ENCODE data around the gene PRXL2A. TPM values are rescaled to one million over a fixed set of nuclear protein-coding genes. Genes with fewer than 3 reads are reported as not detected.
A peak's percentile ranks its signal among the peaks of the same experiment; 100 is the strongest.

The PRXL2A gene
- total RNA-seq, 1 experiment from 2014 or later: 1.7 TPM

GRCh38 chr10:80452069-80452468 lies 43.7 kb downstream of the PRXL2A start:
- no peak overlapping the region for H2AFZ ChIP-seq (ENCODE audit: low read length)

GRCh38 chr10:80452640-80453039 lies 44.3 kb downstream of the PRXL2A start:
- 0 out of 2 replicates have a peak, but pooled peaks cover 3% of the 10 kb centered on the region for H3K27me3 ChIP-seq (ENCODE audit: low read length)
- H3K9me3 ChIP-seq (ENCODE audit: low read length): no peaks in the 10 kb centered on the region
- no peak overlapping the region for H3K9ac ChIP-seq (ENCODE audit: low read length)
- H2AFZ ChIP-seq (ENCODE audit: low read length): no peak overlapping the region
- H3K27ac ChIP-seq (ENCODE audit: low read length): no peak overlapping the region
- peaks cover 17% of the 10 kb centered on the region; the same call in 1 of the 2 replicates for H4K20me1 ChIP-seq (ENCODE audit: insufficient read depth, low read depth, low read length)
- no peaks in the 10 kb centered on the region for H3K79me2 ChIP-seq (ENCODE audit: low read length)
- peaks cover 15% of the 10 kb centered on the region for H3K4me1 ChIP-seq (ENCODE audit: low read length)
- no peak overlapping the region for H3K4me2 ChIP-seq (ENCODE audit: low read depth, low read length, poor library complexity, severe bottlenecking)
- no peaks in the 10 kb centered on the region for H3K9me2 ChIP-seq (replicated peaks; ENCODE audit: insufficient read depth, low read length)
- H3K4me3 ChIP-seq (ENCODE audit: low read length): no peak overlapping the region
- no peaks in the 10 kb centered on the region for H3K36me3 ChIP-seq (ENCODE audit: insufficient read depth, low read length)
- no peak for DNase-seq

More at GRCh38 chr10:80452069-80452468, 43.7 kb downstream of the PRXL2A start:
- Histone ChIP-seq H4K20me1 (ENCODE audit: insufficient read depth, low read depth, low read length) (peaks cover 17% of the 10 kb centered on the region; the same call in 1 of the 2 replicates), H3K9me2 (replicated peaks; ENCODE audit: insufficient read depth, low read length) (no peaks in the 10 kb centered on the region), H3K27me3 (ENCODE audit: low read length) (0 out of 2 replicates have a peak, but pooled peaks cover 3% of the 10 kb centered on the region), H3K9me3 (ENCODE audit: low read length) (no peaks in the 10 kb centered on the region), H3K4me3 (ENCODE audit: low read length) (no peak overlapping the region), H3K27ac (ENCODE audit: low read length) (no peak overlapping the region), H3K4me2 (ENCODE audit: low read depth, low read length, poor library complexity, severe bottlenecking) (no peak overlapping the region), H3K36me3 (ENCODE audit: insufficient read depth, low read length) (no peaks in the 10 kb centered on the region), H3K9ac (ENCODE audit: low read length) (no peak overlapping the region), H3K79me2 (ENCODE audit: low read length) (no peaks in the 10 kb centered on the region), H3K4me1 (ENCODE audit: low read length) (peaks cover 15% of the 10 kb centered on the region)
- DNase-seq: no peak

- Histone ChIP-seq H3K79me2 (ENCODE audit: low read length) (no peaks in the 10 kb centered on the region), H3K9ac (ENCODE audit: low read length) (peak overlapping the region; percentile 53; the same call in 1 of the 2 replicates), H2AFZ (ENCODE audit: low read length) (peak overlapping the region; percentile 62; the same call in 1 of the 2 replicates), H3K9me3 (ENCODE audit: low read length) (no peaks in the 10 kb centered on the region), H3K4me1 (ENCODE audit: low read length) (peaks cover 15% of the 10 kb centered on the region), H3K27me3 (ENCODE audit: low read length) (0 out of 2 replicates have a peak, but pooled peaks cover 3% of the 10 kb centered on the region), H3K9me2 (replicated peaks; ENCODE audit: insufficient read depth, low read length) (no peaks in the 10 kb centered on the region), H3K4me2 (ENCODE audit: low read depth, low read length, poor library complexity, severe bottlenecking) (peak overlapping the region; percentile 50), H3K4me3 (ENCODE audit: low read length) (peak overlapping the region; percentile 43; the same call in 1 of the 2 replicates), H3K36me3 (ENCODE audit: insufficient read depth, low read length) (no peaks in the 10 kb centered on the region), H4K20me1 (ENCODE audit: insufficient read depth, low read depth, low read length) (peaks cover 17% of the 10 kb centered on the region; the same call in 1 of the 2 replicates), H3K27ac (ENCODE audit: low read length) (no peak overlapping the region)
- DNase-seq: no peak
Observed at GRCh38 chr10:80453056-80453841, 44.9 kb downstream of the PRXL2A start.

GRCh38 chr10:80453842-80454512 lies 45.6 kb downstream of the PRXL2A start, which contains the start of gene TSPAN14:
TSS of gene TSPAN14 (plus strand) at chr10:80454310. CDS start at chr10:80489234, 34,924 bp downstream.
- peak within 1 kb of the TSS; percentile 85 for H3K4me2 ChIP-seq (ENCODE audit: low read depth, low read length, poor library complexity, severe bottlenecking)
- peak within 1 kb of the TSS; percentile 67 for H2AFZ ChIP-seq (ENCODE audit: low read length)
- H3K9me2 ChIP-seq (replicated peaks; ENCODE audit: insufficient read depth, low read length): no peaks in the 10 kb centered on the region
- peak within 1 kb of the TSS; percentile 73 for H3K4me3 ChIP-seq (ENCODE audit: low read length)
- no peak within 1 kb of the TSS for H3K27ac ChIP-seq (ENCODE audit: low read length)
- H3K4me1 ChIP-seq (ENCODE audit: low read length): peaks cover 15% of the 10 kb centered on the region
- H3K9ac ChIP-seq (ENCODE audit: low read length): peak within 1 kb of the TSS; percentile 68
- peaks cover 17% of the 10 kb centered on the region; the same call in 1 of the 2 replicates for H4K20me1 ChIP-seq (ENCODE audit: insufficient read depth, low read depth, low read length)
- peak; percentile 79 for DNase-seq
- no peaks in the 10 kb centered on the region for H3K9me3 ChIP-seq (ENCODE audit: low read length)
- 0 out of 2 replicates have a peak, but pooled peaks cover 3% of the 10 kb centered on the region for H3K27me3 ChIP-seq (ENCODE audit: low read length)
- no peaks in the 10 kb centered on the region for H3K79me2 ChIP-seq (ENCODE audit: low read length)
- H3K36me3 ChIP-seq (ENCODE audit: insufficient read depth, low read length): no peaks in the 10 kb centered on the region

GRCh38 chr10:80454513-80455460 lies 46.4 kb downstream of the PRXL2A start:
- H3K9me2 ChIP-seq (replicated peaks; ENCODE audit: insufficient read depth, low read length): no peaks in the 10 kb centered on the region
- H3K9me3 ChIP-seq (ENCODE audit: low read length): no peaks in the 10 kb centered on the region
- no peaks in the 10 kb centered on the region for H3K79me2 ChIP-seq (ENCODE audit: low read length)
- peak overlapping the region; percentile 73 for H3K4me3 ChIP-seq (ENCODE audit: low read length)
- no peaks in the 10 kb centered on the region for H3K36me3 ChIP-seq (ENCODE audit: insufficient read depth, low read length)
- H3K9ac ChIP-seq (ENCODE audit: low read length): peak overlapping the region; percentile 68
- DNase-seq: peak; percentile 49
- no peak overlapping the region for H3K27ac ChIP-seq (ENCODE audit: low read length)
- H3K4me1 ChIP-seq (ENCODE audit: low read length): peaks cover 15% of the 10 kb centered on the region
- peaks cover 17% of the 10 kb centered on the region; the same call in 1 of the 2 replicates for H4K20me1 ChIP-seq (ENCODE audit: insufficient read depth, low read depth, low read length)
- H2AFZ ChIP-seq (ENCODE audit: low read length): peak overlapping the region; percentile 67
- H3K27me3 ChIP-seq (ENCODE audit: low read length): 0 out of 2 replicates have a peak, but pooled peaks cover 3% of the 10 kb centered on the region
- H3K4me2 ChIP-seq (ENCODE audit: low read depth, low read length, poor library complexity, severe bottlenecking): peak overlapping the region; percentile 85

GRCh38 chr10:80455461-80456349 lies 47.4 kb downstream of the PRXL2A start:
- Histone ChIP-seq H3K79me2 (ENCODE audit: low read length) (no peaks in the 10 kb centered on the region), H4K20me1 (ENCODE audit: insufficient read depth, low read depth, low read length) (peaks cover 17% of the 10 kb centered on the region; the same call in 1 of the 2 replicates), H3K27ac (ENCODE audit: low read length) (no peak overlapping the region), H3K27me3 (ENCODE audit: low read length) (0 out of 2 replicates have a peak, but pooled peaks cover 3% of the 10 kb centered on the region), H3K9ac (ENCODE audit: low read length) (peak overlapping the region; percentile 68), H3K4me2 (ENCODE audit: low read depth, low read length, poor library complexity, severe bottlenecking) (peak overlapping the region; percentile 85), H2AFZ (ENCODE audit: low read length) (no peak overlapping the region), H3K36me3 (ENCODE audit: insufficient read depth, low read length) (no peaks in the 10 kb centered on the region), H3K9me3 (ENCODE audit: low read length) (no peaks in the 10 kb centered on the region), H3K4me3 (ENCODE audit: low read length) (peak overlapping the region; percentile 73; the same call in 1 of the 2 replicates), H3K9me2 (replicated peaks; ENCODE audit: insufficient read depth, low read length) (no peaks in the 10 kb centered on the region), H3K4me1 (ENCODE audit: low read length) (peaks cover 15% of the 10 kb centered on the region)
- DNase-seq: no peak

Measured in Karpas-422 (cell line).